KMS-11 (cell line): Measurements from ENCODE around the gene MAN1B1.

Source experiments
- H2AFZ ChIP-seq: fragments of 200-600 bp; sonication (generic); 2 replicates; pipeline ENCODE4 v1.6.1; 2016; ENCODE audit warnings: antibody characterized with exemption, mixed run types, low read depth
- H3K27ac ChIP-seq: fragments of 200-600 bp; sonication (generic); 2 replicates; pipeline ENCODE4 v1.6.1; 2016; ENCODE audit warnings: mild to moderate bottlenecking, mixed run types
- H3K27me3 ChIP-seq: fragments of 200-600 bp; sonication (generic); 2 replicates; pipeline ENCODE4 v1.6.1; 2017; ENCODE audit warnings: mild to moderate bottlenecking, low read depth, mixed run types, moderate library complexity; ENCODE audit not compliant: insufficient read depth
- H3K36me3 ChIP-seq: fragments of 200-600 bp; sonication (generic); 2 replicates; pipeline ENCODE4 v1.6.1; 2017; ENCODE audit warnings: mild to moderate bottlenecking, mixed run types; ENCODE audit not compliant: insufficient read depth
- H3K4me1 ChIP-seq: fragments of 200-600 bp; sonication (generic); 2 replicates; pipeline ENCODE4 v1.6.1; 2016; ENCODE audit warnings: mild to moderate bottlenecking, low read depth, mixed run types; ENCODE audit not compliant: poor library complexity, severe bottlenecking
- H3K4me2 ChIP-seq: fragments of 200-600 bp; sonication (generic); 2 replicates; pipeline ENCODE4 v1.7.0; 2016; ENCODE audit warnings: mild to moderate bottlenecking, mixed run types
- H3K4me3 ChIP-seq: fragments of 200-600 bp; sonication (generic); IDR thresholded peaks from 2 replicates; pipeline ENCODE4 v1.6.1; 2017; ENCODE audit warnings: low read depth, low read length, mixed read lengths; ENCODE audit not compliant: insufficient read depth
- H3K79me2 ChIP-seq: fragments of 200-600 bp; sonication (generic); 2 replicates; pipeline ENCODE4 v1.6.1; 2016; ENCODE audit warnings: low read depth, mixed run types; ENCODE audit not compliant: insufficient read depth
- H3K9ac ChIP-seq: fragments of 200-600 bp; sonication (generic); 2 replicates; pipeline ENCODE4 v1.6.1; 2016; ENCODE audit warnings: mild to moderate bottlenecking, mixed run types
- H4K20me1 ChIP-seq: fragments of 200-600 bp; sonication (generic); 2 replicates; pipeline ENCODE4 v1.6.1; 2016; ENCODE audit warnings: mild to moderate bottlenecking, mixed run types; ENCODE audit not compliant: insufficient read depth
- TF ChIP-seq, protein P1 (sequence below): fragments of 200-600 bp; sonication (generic); conservative IDR thresholded peaks from 2 replicates; pipeline ENCODE4 v1.6.1; 2017; ENCODE audit warnings: low read depth, mild to moderate bottlenecking, antibody characterized with exemption, low read length, moderate library complexity, mixed read lengths

MAN1B1 gene

DNA sequence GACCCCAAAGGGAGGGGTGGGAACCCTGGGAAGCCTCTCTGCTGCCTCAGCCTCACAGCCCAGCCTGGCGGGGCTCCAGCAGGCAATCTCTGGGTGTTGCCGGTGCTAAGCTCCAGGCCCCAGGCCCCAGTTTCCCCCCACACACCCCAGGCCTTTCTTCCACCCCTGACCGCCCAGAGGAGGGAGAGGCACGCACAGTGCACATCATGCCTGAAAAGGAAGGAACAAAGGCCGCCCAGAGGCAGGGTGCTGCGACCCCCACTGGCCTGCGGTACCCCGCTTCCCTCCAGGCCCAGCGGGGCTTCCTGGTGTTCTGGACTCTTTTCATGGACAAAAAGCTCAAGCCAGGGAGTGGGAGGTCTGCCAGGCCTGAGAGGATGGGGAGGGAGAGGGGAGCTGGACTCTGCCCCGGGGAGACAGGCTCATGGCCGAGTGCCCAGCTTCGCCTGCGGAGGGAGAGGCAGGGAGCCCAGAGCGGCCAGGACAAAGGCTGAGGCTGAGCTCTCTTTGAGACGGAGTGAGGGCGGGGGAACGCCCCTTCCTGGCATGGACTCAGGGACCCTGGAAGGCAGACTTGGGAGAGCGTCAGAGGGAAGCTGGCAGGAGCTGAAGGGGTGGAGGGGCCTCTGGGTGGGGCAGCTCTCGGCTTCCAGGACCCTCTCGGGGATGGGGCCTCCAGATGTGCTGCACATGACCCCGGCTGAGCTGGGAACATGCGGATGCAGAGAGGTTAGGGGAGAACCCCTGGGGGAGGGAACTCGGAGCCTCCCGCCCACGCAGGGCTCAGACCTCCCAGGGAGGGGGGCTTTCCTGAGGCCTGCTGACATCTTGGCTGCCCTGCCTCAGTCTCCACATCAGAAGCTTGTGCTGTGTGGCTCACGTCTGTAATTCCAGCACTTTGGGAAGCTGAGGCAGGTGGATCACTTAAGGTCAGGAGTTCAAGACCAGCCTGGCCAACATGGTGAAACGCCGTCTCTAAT lies 31.1 kb upstream of the MAN1B1 start:
- Histone ChIP-seq H3K79me2 (no peaks in the 10 kb centered on the region), H2AFZ (no peak overlapping the region), H3K9ac (no peak overlapping the region), H3K4me2 (no peak overlapping the region), H3K27ac (no peak overlapping the region), H3K36me3 (no peaks in the 10 kb centered on the region), H4K20me1 (no peaks in the 10 kb centered on the region), H3K27me3 (peaks cover 90% of the 10 kb centered on the region), H3K4me3 (no peak overlapping the region), H3K4me1 (peaks cover 6% of the 10 kb centered on the region)
- TF ChIP-seq, protein P1, sequence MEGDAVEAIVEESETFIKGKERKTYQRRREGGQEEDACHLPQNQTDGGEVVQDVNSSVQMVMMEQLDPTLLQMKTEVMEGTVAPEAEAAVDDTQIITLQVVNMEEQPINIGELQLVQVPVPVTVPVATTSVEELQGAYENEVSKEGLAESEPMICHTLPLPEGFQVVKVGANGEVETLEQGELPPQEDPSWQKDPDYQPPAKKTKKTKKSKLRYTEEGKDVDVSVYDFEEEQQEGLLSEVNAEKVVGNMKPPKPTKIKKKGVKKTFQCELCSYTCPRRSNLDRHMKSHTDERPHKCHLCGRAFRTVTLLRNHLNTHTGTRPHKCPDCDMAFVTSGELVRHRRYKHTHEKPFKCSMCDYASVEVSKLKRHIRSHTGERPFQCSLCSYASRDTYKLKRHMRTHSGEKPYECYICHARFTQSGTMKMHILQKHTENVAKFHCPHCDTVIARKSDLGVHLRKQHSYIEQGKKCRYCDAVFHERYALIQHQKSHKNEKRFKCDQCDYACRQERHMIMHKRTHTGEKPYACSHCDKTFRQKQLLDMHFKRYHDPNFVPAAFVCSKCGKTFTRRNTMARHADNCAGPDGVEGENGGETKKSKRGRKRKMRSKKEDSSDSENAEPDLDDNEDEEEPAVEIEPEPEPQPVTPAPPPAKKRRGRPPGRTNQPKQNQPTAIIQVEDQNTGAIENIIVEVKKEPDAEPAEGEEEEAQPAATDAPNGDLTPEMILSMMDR = no peak

DNA sequence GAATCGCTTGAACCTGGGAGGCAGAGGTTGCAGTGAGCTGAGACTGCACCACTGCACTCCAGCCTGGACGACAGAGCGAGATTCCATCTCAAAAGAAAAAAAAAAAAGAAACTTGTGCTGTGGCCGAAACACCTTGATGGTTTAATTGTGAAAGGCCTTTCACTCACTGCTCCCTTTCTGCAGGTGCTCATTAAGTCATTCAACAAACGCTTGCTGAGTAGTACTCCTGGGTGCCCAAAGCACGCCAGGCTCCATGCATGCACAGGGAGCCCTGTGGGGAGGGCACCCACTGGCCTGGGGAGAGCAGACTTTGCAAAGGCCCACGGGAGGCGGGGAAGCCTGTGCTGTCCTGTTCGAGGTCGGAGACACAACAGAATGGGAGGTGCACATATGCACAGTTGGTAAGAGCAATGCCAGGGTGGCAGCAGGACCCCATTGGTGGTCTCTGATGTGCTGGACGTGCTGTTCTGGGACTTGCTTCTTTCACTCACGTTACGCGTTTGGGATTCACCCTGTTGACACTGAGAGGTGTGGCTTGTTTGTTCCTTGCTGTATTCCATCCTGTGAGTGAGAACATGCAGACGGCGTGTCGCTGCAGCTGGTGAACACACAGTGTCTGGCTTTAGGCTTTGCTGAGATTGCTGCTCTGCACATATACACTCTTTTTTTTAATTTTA lies 29.9 kb upstream of the MAN1B1 start:
- Histone ChIP-seq H3K4me2 (no peak overlapping the region), H3K4me3 (no peak overlapping the region), H3K9ac (no peak overlapping the region), H3K27ac (no peak overlapping the region), H3K36me3 (no peaks in the 10 kb centered on the region), H3K4me1 (peaks cover 6% of the 10 kb centered on the region), H3K27me3 (peaks cover 79% of the 10 kb centered on the region), H3K79me2 (no peaks in the 10 kb centered on the region), H2AFZ (no peak overlapping the region), H4K20me1 (no peaks in the 10 kb centered on the region)
- TF ChIP-seq, protein P1 = no peak

DNA sequence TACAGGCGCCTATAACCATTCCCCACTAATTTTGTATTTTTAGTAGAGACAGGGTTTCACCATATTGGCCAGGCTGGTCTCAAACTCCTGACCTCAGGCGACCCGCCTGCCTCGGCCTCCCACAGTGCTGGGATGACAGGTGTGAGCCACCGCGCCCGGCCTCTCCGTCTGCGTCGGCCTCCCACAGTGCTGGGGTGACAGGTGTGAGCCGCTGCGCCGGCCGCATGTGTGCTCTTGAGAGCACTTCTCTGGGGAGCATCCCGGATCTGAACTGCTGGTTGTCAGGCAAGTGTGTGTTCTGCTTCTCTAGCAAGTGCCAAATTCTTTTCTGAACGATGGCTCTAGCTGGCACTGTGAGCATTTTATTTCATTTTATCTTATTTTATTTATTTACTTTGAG lies 29.2 kb upstream of the MAN1B1 start:
- peaks cover 6% of the 10 kb centered on the region for H3K4me1 ChIP-seq
- H3K9ac ChIP-seq = no peak overlapping the region
- H3K4me2 ChIP-seq = no peak overlapping the region
- peaks cover 74% of the 10 kb centered on the region for H3K27me3 ChIP-seq
- no peaks in the 10 kb centered on the region for H3K36me3 ChIP-seq
- no peaks in the 10 kb centered on the region for H4K20me1 ChIP-seq
- H3K79me2 ChIP-seq = no peaks in the 10 kb centered on the region
- H2AFZ ChIP-seq = no peak overlapping the region
- no peak overlapping the region for H3K27ac ChIP-seq
- no peak overlapping the region for H3K4me3 ChIP-seq
- TF ChIP-seq, protein P1 = no peak

DNA sequence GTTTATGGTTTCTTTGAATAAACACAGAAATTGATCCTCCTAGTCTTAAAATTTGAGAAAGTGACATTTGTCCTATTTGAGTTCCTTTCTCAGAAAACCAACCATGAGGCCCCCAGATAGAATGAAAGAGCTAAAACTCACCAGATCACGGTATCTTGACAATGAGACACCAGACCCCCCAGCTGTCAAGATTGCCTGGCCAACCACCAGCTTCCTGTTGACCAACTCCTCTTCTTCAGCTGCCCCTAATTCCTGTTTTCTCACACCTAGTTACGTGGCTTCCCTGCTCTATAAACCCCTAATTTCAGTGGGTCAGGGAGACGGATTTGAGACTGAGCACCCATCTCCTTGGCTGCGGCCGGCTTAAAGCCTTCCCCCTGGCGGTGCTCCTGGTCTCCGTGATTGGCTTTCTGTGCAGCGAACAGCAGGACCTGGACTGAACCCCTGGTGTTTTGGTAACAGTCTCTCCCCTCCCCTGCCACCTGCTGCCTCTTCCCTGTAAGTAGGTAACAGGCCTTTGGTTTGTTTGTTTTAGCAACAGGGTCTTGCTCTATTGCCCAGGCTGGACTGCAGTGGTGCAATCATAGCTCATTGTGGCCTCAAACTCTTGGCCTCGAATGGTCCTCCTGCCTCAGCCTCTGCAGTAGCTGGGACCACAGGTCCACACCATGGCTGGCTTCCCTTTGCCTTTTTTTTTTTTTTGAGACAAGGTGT lies 28.1 kb upstream of the MAN1B1 start:
- Histone ChIP-seq H4K20me1 (no peaks in the 10 kb centered on the region), H3K9ac (no peak overlapping the region), H3K79me2 (no peaks in the 10 kb centered on the region), H3K27ac (no peak overlapping the region), H2AFZ (no peak overlapping the region), H3K4me1 (peaks cover 6% of the 10 kb centered on the region), H3K4me3 (no peak overlapping the region), H3K36me3 (no peaks in the 10 kb centered on the region), H3K27me3 (peaks cover 63% of the 10 kb centered on the region), H3K4me2 (no peak overlapping the region)
- TF ChIP-seq, protein P1 = no peak
